Neural cell (in vitro differentiated cells): Measurements from ENCODE around the gene APBA2. TPM values are rescaled to one million over a fixed set of nuclear protein-coding genes. Genes with fewer than 3 reads are reported as not detected.
"Not testable (repeated sequence)": the region's sequence is repeated elsewhere in the genome, so short reads cannot be mapped to it uniquely, and the experiment has no call there.

Source experiments
- H2AFZ ChIP-seq: fragments of 200-600, 300-800 bp; sonication (generic), shearing (Covaris generic); 2 replicates; pipeline ENCODE4 v1.6.0; 2014; ENCODE audit warnings: low read depth, mild to moderate bottlenecking, antibody characterized with exemption, low read length, moderate library complexity
- H3F3A ChIP-seq: fragments of 200-600 bp; shearing (Covaris generic); 2 replicates; pipeline ENCODE4 v1.6.1; 2016; ENCODE audit warnings: mild to moderate bottlenecking, moderate library complexity, mixed read lengths, antibody characterized with exemption, low read length; ENCODE audit not compliant: insufficient read depth, poor library complexity, severe bottlenecking
- H3K27ac ChIP-seq: fragments of 200-600, 300-800 bp; sonication (generic), shearing (Covaris generic); 2 replicates; pipeline ENCODE4 v1.5.1; 2014; ENCODE audit warnings: mild to moderate bottlenecking, low read length, moderate library complexity
- H3K27me3 ChIP-seq: fragments of 300-800, 200-600 bp; sonication (generic), shearing (Covaris generic); 2 replicates; pipeline ENCODE4 v1.6.0; 2014; ENCODE audit warnings: mild to moderate bottlenecking, low read depth, low read length, moderate library complexity; ENCODE audit not compliant: insufficient read depth
- H3K36me3 ChIP-seq: fragments of 300-800, 200-600 bp; sonication (generic), shearing (Covaris generic); 2 replicates; pipeline ENCODE4 v1.5.1; 2014; ENCODE audit warnings: mild to moderate bottlenecking, antibody characterized with exemption, low read length, moderate library complexity; ENCODE audit not compliant: insufficient read depth
- H3K4me2 ChIP-seq: fragments of 300-800, 200-600 bp; sonication (generic), shearing (Covaris generic); 2 replicates; pipeline ENCODE4 v1.6.0; 2014; ENCODE audit warnings: mild to moderate bottlenecking, low read length
- H3K4me3 ChIP-seq: fragments of 300-800, 200-600 bp; sonication (generic), shearing (Covaris generic); 2 replicates; pipeline ENCODE4 v1.5.1; 2014; ENCODE audit warnings: mild to moderate bottlenecking, low read length, moderate library complexity
- H3K79me2 ChIP-seq: fragments of 200-600 bp; shearing (Covaris generic); replicated peaks from 2 replicates; pipeline ENCODE4 v1.6.0; 2014; ENCODE audit warnings: mild to moderate bottlenecking, low read length, moderate library complexity; ENCODE audit not compliant: insufficient read depth
- H3K9ac ChIP-seq: fragments of 300-800, 200-600 bp; sonication (generic), shearing (Covaris generic); 2 replicates; pipeline ENCODE4 v1.6.1; 2016; ENCODE audit warnings: mild to moderate bottlenecking, low read length, mixed read lengths
- H3K9me2 ChIP-seq: fragments of 200-600 bp; shearing (Covaris generic); 2 replicates; pipeline ENCODE4 v1.6.1; 2016; ENCODE audit warnings: mild to moderate bottlenecking, low read length, mixed read lengths; ENCODE audit not compliant: insufficient read depth
- H3K9me3 ChIP-seq: fragments of 200-600, 300-800 bp; sonication (generic), shearing (Covaris generic); 2 replicates; pipeline ENCODE4 v1.6.1; 2016; ENCODE audit warnings: mild to moderate bottlenecking, mixed run types, low read length, moderate library complexity, mixed read lengths
- H4K20me1 ChIP-seq: fragments of 200-600 bp; shearing (Covaris generic); 2 replicates; pipeline ENCODE4 v1.6.1; 2016; ENCODE audit warnings: mild to moderate bottlenecking, mixed run types; ENCODE audit not compliant: insufficient read depth
- EP300 ChIP-seq: fragments of 450-650 bp; conservative IDR thresholded peaks from 2 replicates; pipeline ENCODE4 v1.6.1; 2014; ENCODE audit warnings: antibody characterized with exemption, mild to moderate bottlenecking, moderate library complexity; ENCODE audit not compliant: poor library complexity, severe bottlenecking
- EZH2 ChIP-seq: fragments of 200-600, 300-800 bp; shearing (Covaris generic), sonication (generic); IDR thresholded peaks from 2 replicates; pipeline ENCODE4 v1.6.1; 2014; ENCODE audit warnings: antibody characterized with exemption, low read length, borderline replicate concordance, mild to moderate bottlenecking; ENCODE audit not compliant: insufficient read depth, poor library complexity, severe bottlenecking
- MXI1 ChIP-seq: fragments of 450-650 bp; conservative IDR thresholded peaks from 2 replicates; pipeline ENCODE4 v1.6.1; 2014; ENCODE audit warnings: antibody characterized with exemption, mild to moderate bottlenecking; ENCODE audit not compliant: poor library complexity, severe bottlenecking
- POLR2AphosphoS5 ChIP-seq: IDR thresholded peaks from 2 replicates; pipeline ENCODE4 v1.6.1; 2012
- RAD21 ChIP-seq: fragments of 450-650 bp; conservative IDR thresholded peaks from 2 replicates; pipeline ENCODE4 v1.6.1; 2014; ENCODE audit warnings: antibody characterized with exemption, mild to moderate bottlenecking, moderate library complexity
- SMC3 ChIP-seq: fragments of 450-650 bp; conservative IDR thresholded peaks from 2 replicates; pipeline ENCODE4 v1.6.1; 2014; ENCODE audit warnings: antibody characterized with exemption, mild to moderate bottlenecking, moderate library complexity; ENCODE audit not compliant: poor library complexity
- TAF1 ChIP-seq: IDR thresholded peaks from 2 replicates; pipeline ENCODE4 v1.6.1; 2012; ENCODE audit warnings: low read depth
- polyA plus RNA-seq: library from polyadenylated mRNA; depleted of rRNA; stranded (reverse); fragments of >200 nt; gene quantifications from 2 replicates; pipeline ENCODE4 v1.2.3, GENCODE V29; 2014
- TF ChIP-seq, protein P1 (sequence below): fragments of 450-650 bp; IDR thresholded peaks from 2 replicates; pipeline ENCODE4 v1.5.1; 2014; ENCODE audit warnings: antibody characterized with exemption, mild to moderate bottlenecking, moderate library complexity; ENCODE audit not compliant: poor library complexity, severe bottlenecking
- TF ChIP-seq, protein P2 (sequence below): IDR thresholded peaks from 2 replicates; pipeline ENCODE4 v1.6.1; 2012; ENCODE audit warnings: borderline replicate concordance

APBA2 gene
- polyA plus RNA-seq, 1 donor from 2014 or later = 134 TPM

DNA sequence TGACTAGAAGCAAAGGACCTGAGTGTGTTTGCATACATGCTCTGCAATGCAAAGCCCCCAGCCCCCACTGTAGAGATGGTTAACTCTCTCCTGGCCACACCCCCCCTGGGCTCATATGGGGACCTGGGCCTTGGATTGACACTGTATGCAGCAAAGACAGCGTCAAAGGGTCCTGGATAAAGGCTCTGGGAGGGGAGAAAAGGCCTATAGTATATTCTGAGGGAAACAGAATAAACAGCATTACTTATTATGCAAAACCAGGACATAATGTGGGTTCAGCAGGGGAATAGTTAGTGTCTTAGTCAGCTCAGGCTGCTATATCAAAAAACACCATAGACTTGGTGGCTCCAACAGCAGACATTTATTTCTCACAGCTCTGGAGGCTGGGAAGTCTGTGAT is 158.7 kb downstream of the APBA2 start:
- Histone ChIP-seq H3K9ac (no peak overlapping the region), H3K4me2 (no peak overlapping the region), H3K27ac (peak overlapping the region; percentile 9)

DNA sequence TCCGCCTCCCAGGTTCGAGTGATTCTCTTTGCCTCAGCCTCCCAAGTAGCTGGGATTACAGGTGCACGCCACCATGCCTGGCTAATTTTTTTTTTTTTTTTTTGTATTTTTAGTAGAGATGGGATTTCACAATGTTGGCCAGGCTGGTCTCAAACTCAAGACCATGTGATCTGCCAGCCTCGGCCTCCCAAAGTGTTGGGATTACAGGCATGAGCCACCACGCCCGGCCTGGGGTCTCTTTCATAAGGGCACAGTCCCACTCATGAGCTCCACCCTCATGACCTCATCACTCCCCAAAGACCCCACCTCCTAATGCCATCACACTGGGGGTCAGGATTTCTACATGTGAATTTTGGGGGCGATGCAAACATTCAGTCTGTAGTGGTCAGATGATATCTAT is 159.4 kb downstream of the APBA2 start:
- H2AFZ ChIP-seq, H3K27me3 ChIP-seq, H3K9me3 ChIP-seq, H3K27ac ChIP-seq, H4K20me1 ChIP-seq, H3K4me3 ChIP-seq, H3K4me2 ChIP-seq, H3K9me2 ChIP-seq, H3F3A ChIP-seq, H3K9ac ChIP-seq, H3K36me3 ChIP-seq, H3K79me2 ChIP-seq: not testable (repeated sequence)

More for the DNA sequence above, 158.7 kb downstream of the APBA2 start:
- H3F3A ChIP-seq = no peaks in the 10 kb centered on the region
- no peak overlapping the region for H2AFZ ChIP-seq
- no peaks in the 10 kb centered on the region for H3K9me3 ChIP-seq
- peak overlapping the region; percentile 12 for H3K4me3 ChIP-seq
- H3K27me3 ChIP-seq = no peaks in the 10 kb centered on the region
- TF ChIP-seq, protein P1, sequence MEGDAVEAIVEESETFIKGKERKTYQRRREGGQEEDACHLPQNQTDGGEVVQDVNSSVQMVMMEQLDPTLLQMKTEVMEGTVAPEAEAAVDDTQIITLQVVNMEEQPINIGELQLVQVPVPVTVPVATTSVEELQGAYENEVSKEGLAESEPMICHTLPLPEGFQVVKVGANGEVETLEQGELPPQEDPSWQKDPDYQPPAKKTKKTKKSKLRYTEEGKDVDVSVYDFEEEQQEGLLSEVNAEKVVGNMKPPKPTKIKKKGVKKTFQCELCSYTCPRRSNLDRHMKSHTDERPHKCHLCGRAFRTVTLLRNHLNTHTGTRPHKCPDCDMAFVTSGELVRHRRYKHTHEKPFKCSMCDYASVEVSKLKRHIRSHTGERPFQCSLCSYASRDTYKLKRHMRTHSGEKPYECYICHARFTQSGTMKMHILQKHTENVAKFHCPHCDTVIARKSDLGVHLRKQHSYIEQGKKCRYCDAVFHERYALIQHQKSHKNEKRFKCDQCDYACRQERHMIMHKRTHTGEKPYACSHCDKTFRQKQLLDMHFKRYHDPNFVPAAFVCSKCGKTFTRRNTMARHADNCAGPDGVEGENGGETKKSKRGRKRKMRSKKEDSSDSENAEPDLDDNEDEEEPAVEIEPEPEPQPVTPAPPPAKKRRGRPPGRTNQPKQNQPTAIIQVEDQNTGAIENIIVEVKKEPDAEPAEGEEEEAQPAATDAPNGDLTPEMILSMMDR = no peak
- TF ChIP-seq EP300 (no peak), TAF1 (no peak), MXI1 (no peak), RAD21 (no peak), POLR2AphosphoS5 (no peak), SMC3 (no peak)
- no peaks in the 10 kb centered on the region for H4K20me1 ChIP-seq
- H3K9me2 ChIP-seq = no peaks in the 10 kb centered on the region
- H3K36me3 ChIP-seq = no peaks in the 10 kb centered on the region
- no peaks in the 10 kb centered on the region for H3K79me2 ChIP-seq

DNA sequence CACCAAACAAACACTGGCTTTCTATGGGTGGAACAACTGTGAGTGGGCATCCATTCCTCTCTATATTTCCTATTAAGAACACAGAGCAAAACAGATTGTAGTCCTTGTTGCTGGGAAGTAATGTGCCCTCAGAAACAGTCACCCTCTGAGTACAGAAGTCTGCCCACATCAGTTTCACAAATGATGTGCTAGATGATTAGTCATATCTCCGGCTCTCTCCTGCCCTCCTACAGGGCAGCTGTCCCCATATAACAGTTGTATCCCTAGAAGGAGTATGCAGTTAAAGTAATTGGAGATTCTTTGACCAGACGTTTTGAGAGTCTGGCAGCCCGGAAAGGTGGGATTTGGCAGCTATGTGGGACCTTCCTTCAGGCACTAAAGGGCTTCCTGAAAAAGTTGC is 159.9 kb downstream of the APBA2 start:
- Histone ChIP-seq H3K9me3 (no peaks in the 10 kb centered on the region), H3K9me2 (no peaks in the 10 kb centered on the region), H3K4me3 (no peak overlapping the region), H3F3A (no peaks in the 10 kb centered on the region), H3K79me2 (no peaks in the 10 kb centered on the region), H3K27ac (no peak overlapping the region), H3K36me3 (no peaks in the 10 kb centered on the region), H3K4me2 (no peak overlapping the region), H3K27me3 (no peaks in the 10 kb centered on the region), H2AFZ (no peak overlapping the region), H3K9ac (no peak overlapping the region), H4K20me1 (no peaks in the 10 kb centered on the region)
- TF ChIP-seq MXI1 = no peak
- TF ChIP-seq EZH2 = no peak
- no peak for TF ChIP-seq TAF1
- TF ChIP-seq, protein P1 = no peak
- TF ChIP-seq POLR2AphosphoS5 = no peak
- TF ChIP-seq, protein P2, sequence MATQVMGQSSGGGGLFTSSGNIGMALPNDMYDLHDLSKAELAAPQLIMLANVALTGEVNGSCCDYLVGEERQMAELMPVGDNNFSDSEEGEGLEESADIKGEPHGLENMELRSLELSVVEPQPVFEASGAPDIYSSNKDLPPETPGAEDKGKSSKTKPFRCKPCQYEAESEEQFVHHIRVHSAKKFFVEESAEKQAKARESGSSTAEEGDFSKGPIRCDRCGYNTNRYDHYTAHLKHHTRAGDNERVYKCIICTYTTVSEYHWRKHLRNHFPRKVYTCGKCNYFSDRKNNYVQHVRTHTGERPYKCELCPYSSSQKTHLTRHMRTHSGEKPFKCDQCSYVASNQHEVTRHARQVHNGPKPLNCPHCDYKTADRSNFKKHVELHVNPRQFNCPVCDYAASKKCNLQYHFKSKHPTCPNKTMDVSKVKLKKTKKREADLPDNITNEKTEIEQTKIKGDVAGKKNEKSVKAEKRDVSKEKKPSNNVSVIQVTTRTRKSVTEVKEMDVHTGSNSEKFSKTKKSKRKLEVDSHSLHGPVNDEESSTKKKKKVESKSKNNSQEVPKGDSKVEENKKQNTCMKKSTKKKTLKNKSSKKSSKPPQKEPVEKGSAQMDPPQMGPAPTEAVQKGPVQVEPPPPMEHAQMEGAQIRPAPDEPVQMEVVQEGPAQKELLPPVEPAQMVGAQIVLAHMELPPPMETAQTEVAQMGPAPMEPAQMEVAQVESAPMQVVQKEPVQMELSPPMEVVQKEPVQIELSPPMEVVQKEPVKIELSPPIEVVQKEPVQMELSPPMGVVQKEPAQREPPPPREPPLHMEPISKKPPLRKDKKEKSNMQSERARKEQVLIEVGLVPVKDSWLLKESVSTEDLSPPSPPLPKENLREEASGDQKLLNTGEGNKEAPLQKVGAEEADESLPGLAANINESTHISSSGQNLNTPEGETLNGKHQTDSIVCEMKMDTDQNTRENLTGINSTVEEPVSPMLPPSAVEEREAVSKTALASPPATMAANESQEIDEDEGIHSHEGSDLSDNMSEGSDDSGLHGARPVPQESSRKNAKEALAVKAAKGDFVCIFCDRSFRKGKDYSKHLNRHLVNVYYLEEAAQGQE = no peak
- TF ChIP-seq EP300 = no peak
- no peak for TF ChIP-seq RAD21
